ENCODE data around the gene CMTM4.

CMTM4 gene

GRCh38 chr16:66731101-66731500 lies 34.6 kb upstream of the CMTM4 start:
- ATAC-seq: no peak
- TF ChIP-seq TOX (CRISPR knock-in tag; IDR thresholded peaks at IDR 0.05; ENCODE audit: borderline replicate concordance): no peak
- TF ChIP-seq ZNF8 (CRISPR knock-in tag; IDR thresholded peaks at IDR 0.05): no peak
- TF ChIP-seq RARB (CRISPR knock-in tag; IDR thresholded peaks at IDR 0.05): no peak
- TF ChIP-seq ISL1 (CRISPR knock-in tag; IDR thresholded peaks at IDR 0.05): no peak
- no peak for TF ChIP-seq ZC3H10 (CRISPR knock-in tag; IDR thresholded peaks at IDR 0.05)
- no peak for TF ChIP-seq PATZ1 (CRISPR knock-in tag; IDR thresholded peaks at IDR 0.05; ENCODE audit: borderline replicate concordance)
- no peak for TF ChIP-seq GLIS3 (CRISPR knock-in tag; IDR thresholded peaks at IDR 0.05)
- TF ChIP-seq TSHZ2 (CRISPR knock-in tag; IDR thresholded peaks at IDR 0.05): no peak
- TF ChIP-seq ZNF70 (CRISPR knock-in tag; IDR thresholded peaks at IDR 0.05): no peak
- TF ChIP-seq, protein P1, sequence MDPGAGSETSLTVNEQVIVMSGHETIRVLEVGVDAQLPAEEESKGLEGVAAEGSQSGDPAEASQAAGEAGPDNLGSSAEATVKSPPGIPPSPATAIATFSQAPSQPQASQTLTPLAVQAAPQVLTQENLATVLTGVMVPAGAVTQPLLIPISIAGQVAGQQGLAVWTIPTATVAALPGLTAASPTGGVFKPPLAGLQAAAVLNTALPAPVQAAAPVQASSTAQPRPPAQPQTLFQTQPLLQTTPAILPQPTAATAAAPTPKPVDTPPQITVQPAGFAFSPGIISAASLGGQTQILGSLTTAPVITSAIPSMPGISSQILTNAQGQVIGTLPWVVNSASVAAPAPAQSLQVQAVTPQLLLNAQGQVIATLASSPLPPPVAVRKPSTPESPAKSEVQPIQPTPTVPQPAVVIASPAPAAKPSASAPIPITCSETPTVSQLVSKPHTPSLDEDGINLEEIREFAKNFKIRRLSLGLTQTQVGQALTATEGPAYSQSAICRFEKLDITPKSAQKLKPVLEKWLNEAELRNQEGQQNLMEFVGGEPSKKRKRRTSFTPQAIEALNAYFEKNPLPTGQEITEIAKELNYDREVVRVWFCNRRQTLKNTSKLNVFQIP (CRISPR knock-in tag; IDR thresholded peaks at IDR 0.05; ENCODE audit: borderline replicate concordance, low read depth): no peak
- TF ChIP-seq, protein P2, sequence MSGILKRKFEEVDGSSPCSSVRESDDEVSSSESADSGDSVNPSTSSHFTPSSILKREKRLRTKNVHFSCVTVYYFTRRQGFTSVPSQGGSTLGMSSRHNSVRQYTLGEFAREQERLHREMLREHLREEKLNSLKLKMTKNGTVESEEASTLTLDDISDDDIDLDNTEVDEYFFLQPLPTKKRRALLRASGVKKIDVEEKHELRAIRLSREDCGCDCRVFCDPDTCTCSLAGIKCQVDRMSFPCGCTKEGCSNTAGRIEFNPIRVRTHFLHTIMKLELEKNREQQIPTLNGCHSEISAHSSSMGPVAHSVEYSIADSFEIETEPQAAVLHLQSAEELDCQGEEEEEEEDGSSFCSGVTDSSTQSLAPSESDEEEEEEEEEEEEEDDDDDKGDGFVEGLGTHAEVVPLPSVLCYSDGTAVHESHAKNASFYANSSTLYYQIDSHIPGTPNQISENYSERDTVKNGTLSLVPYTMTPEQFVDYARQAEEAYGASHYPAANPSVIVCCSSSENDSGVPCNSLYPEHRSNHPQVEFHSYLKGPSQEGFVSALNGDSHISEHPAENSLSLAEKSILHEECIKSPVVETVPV (CRISPR knock-in tag; IDR thresholded peaks at IDR 0.05): no peak
- no peak for TF ChIP-seq ZFP30 (CRISPR knock-in tag; IDR thresholded peaks at IDR 0.05)
- no peak for TF ChIP-seq ZFP3 (CRISPR knock-in tag; IDR thresholded peaks at IDR 0.05)

DNA sequence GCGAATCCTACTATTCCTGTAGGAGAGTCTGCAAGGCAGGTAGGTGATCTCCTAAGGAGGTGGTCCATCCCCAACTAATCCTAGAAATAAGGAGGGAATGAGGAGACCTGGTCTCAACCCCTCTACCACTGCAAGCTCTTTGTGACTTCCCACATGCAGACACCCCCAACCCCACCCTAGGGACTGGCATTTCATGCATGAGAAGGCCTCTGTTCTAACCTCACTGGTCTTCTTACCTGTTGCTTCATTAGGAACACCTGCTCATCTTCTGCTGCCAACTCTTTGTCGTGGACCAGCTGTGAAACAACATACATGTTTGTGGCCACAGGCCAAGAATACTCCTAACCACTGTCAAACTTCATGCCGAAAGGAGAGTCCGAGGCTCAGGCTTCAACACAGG lies 32.3 kb upstream of the CMTM4 start:
- ATAC-seq: peak; percentile 14
- TF ChIP-seq TOX (CRISPR knock-in tag; IDR thresholded peaks at IDR 0.05; ENCODE audit: borderline replicate concordance) (no peak), ZFP3 (CRISPR knock-in tag; IDR thresholded peaks at IDR 0.05) (no peak), ZNF8 (CRISPR knock-in tag; IDR thresholded peaks at IDR 0.05) (no peak), TSHZ2 (CRISPR knock-in tag; IDR thresholded peaks at IDR 0.05) (no peak), ZNF70 (CRISPR knock-in tag; IDR thresholded peaks at IDR 0.05) (no peak), BACH2 (CRISPR knock-in tag; IDR thresholded peaks at IDR 0.05; ENCODE audit: borderline replicate concordance) (no peak), OSR1 (CRISPR knock-in tag; IDR thresholded peaks at IDR 0.05) (no peak), TCF4 (CRISPR knock-in tag; IDR thresholded peaks at IDR 0.05; ENCODE audit: borderline replicate concordance) (no peak), RARB (CRISPR knock-in tag; IDR thresholded peaks at IDR 0.05) (no peak), CREB5 (CRISPR knock-in tag; IDR thresholded peaks at IDR 0.05; ENCODE audit: low read depth) (no peak), ZNF565 (CRISPR knock-in tag; conservative IDR thresholded peaks at IDR 0.05; ENCODE audit: low read depth) (no peak), ISL1 (CRISPR knock-in tag; IDR thresholded peaks at IDR 0.05) (no peak)
- TF ChIP-seq, protein P2 (CRISPR knock-in tag; IDR thresholded peaks at IDR 0.05): no peak
